ENCODE data around the gene ATOSA.

GRCh38 chr15:52682200-52682599 is 3.0 kb upstream of the ATOSA start:
- no peak for TF ChIP-seq EZH2phosphoT487 (IDR thresholded peaks at IDR 0.05; ENCODE audit: borderline replicate concordance, low read length)
- no peak for TF ChIP-seq CTCF (IDR thresholded peaks at IDR 0.05; ENCODE audit: low read depth, low read length, poor library complexity, severe bottlenecking)

All from DOHH2 (cell line).